ENCODE results near the gene SIDT2.

The SIDT2 gene

GRCh38 chr11:117219455-117219854, 40.9 kb downstream of the SIDT2 start:
- H3K9ac ChIP-seq (ENCODE audit: low read length): no peak overlapping the region
- H3K36me3 ChIP-seq (replicated peaks; ENCODE audit: insufficient read depth, low read length): peaks cover 3% of the 10 kb centered on the region; the same call in 1 of the 2 replicates
- no peak overlapping the region for H3K4me3 ChIP-seq (ENCODE audit: low read length)
- no peaks in the 10 kb centered on the region for H3K4me1 ChIP-seq (ENCODE audit: low read length)
- no peak overlapping the region for H3K4me2 ChIP-seq (ENCODE audit: low read depth, low read length)
- H3K27ac ChIP-seq (ENCODE audit: low read length): no peak overlapping the region
- no peaks in the 10 kb centered on the region for H4K20me1 ChIP-seq (ENCODE audit: insufficient read depth, low read length)
- DNase-seq: no peak
- H3K79me2 ChIP-seq (ENCODE audit: low read length): no peaks in the 10 kb centered on the region
- TF ChIP-seq EZH2phosphoT487 (IDR thresholded peaks at IDR 0.05; ENCODE audit: low read length) (no peak), EZH2 (optimal IDR thresholded peaks at IDR 0.05; ENCODE audit: low read depth, low read length) (no peak)
- TF ChIP-seq, protein P1, sequence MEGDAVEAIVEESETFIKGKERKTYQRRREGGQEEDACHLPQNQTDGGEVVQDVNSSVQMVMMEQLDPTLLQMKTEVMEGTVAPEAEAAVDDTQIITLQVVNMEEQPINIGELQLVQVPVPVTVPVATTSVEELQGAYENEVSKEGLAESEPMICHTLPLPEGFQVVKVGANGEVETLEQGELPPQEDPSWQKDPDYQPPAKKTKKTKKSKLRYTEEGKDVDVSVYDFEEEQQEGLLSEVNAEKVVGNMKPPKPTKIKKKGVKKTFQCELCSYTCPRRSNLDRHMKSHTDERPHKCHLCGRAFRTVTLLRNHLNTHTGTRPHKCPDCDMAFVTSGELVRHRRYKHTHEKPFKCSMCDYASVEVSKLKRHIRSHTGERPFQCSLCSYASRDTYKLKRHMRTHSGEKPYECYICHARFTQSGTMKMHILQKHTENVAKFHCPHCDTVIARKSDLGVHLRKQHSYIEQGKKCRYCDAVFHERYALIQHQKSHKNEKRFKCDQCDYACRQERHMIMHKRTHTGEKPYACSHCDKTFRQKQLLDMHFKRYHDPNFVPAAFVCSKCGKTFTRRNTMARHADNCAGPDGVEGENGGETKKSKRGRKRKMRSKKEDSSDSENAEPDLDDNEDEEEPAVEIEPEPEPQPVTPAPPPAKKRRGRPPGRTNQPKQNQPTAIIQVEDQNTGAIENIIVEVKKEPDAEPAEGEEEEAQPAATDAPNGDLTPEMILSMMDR (IDR thresholded peaks at IDR 0.05; ENCODE audit: low read length): no peak
- H3K9me3 ChIP-seq (replicated peaks; ENCODE audit: insufficient read depth, low read length): no peaks in the 10 kb centered on the region
- no peaks in the 10 kb centered on the region for H3K9me2 ChIP-seq (replicated peaks; ENCODE audit: insufficient read depth, low read length)
- H3K27me3 ChIP-seq (replicated peaks; ENCODE audit: insufficient read depth, low read length): no peaks in the 10 kb centered on the region
- H2AFZ ChIP-seq (ENCODE audit: low read length): no peak overlapping the region
- H3F3A ChIP-seq (ENCODE audit: insufficient read depth, low read length): no peaks in the 10 kb centered on the region

DNA sequence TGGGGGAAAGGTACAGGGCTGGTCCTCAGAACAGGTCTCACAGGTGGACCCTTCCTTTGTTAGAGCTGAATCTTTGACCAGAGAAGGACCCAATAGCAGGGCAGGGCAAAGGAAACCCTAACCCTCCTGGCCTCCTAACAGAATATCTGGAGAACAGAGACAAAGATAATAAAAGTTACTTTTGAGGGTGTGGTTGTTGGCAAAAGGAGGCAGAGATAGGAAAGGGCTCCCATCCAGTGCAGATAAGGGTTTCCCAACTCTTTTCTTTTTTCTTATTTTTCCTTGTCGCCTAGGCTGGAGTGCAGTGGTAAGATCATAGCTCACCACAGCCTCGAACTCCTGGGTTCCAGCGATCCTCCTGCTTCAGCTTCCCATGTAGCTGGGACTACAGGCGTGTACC, 41.5 kb downstream of the SIDT2 start:
- no peak for DNase-seq
- H3K27ac ChIP-seq (ENCODE audit: low read length): no peak overlapping the region
- no peak overlapping the region for H3K4me2 ChIP-seq (ENCODE audit: low read depth, low read length)
- no peak overlapping the region for H3K4me3 ChIP-seq (ENCODE audit: low read length)
- no peaks in the 10 kb centered on the region for H3K9me2 ChIP-seq (replicated peaks; ENCODE audit: insufficient read depth, low read length)
- H4K20me1 ChIP-seq (ENCODE audit: insufficient read depth, low read length): no peaks in the 10 kb centered on the region
- H3K79me2 ChIP-seq (ENCODE audit: low read length): no peaks in the 10 kb centered on the region
- no peaks in the 10 kb centered on the region for H3K4me1 ChIP-seq (ENCODE audit: low read length)
- H3F3A ChIP-seq (ENCODE audit: insufficient read depth, low read length): no peaks in the 10 kb centered on the region
- no peaks in the 10 kb centered on the region for H3K27me3 ChIP-seq (replicated peaks; ENCODE audit: insufficient read depth, low read length)
- no peak for TF ChIP-seq EZH2 (optimal IDR thresholded peaks at IDR 0.05; ENCODE audit: low read depth, low read length)
- TF ChIP-seq, protein P1 (IDR thresholded peaks at IDR 0.05; ENCODE audit: low read length): no peak
- no peak for TF ChIP-seq EZH2phosphoT487 (IDR thresholded peaks at IDR 0.05; ENCODE audit: low read length)
- no peak overlapping the region for H2AFZ ChIP-seq (ENCODE audit: low read length)
- no peak overlapping the region for H3K9ac ChIP-seq (ENCODE audit: low read length)
- H3K9me3 ChIP-seq (replicated peaks; ENCODE audit: insufficient read depth, low read length): no peaks in the 10 kb centered on the region
- peaks cover 3% of the 10 kb centered on the region; the same call in 1 of the 2 replicates for H3K36me3 ChIP-seq (replicated peaks; ENCODE audit: insufficient read depth, low read length)

DNA sequence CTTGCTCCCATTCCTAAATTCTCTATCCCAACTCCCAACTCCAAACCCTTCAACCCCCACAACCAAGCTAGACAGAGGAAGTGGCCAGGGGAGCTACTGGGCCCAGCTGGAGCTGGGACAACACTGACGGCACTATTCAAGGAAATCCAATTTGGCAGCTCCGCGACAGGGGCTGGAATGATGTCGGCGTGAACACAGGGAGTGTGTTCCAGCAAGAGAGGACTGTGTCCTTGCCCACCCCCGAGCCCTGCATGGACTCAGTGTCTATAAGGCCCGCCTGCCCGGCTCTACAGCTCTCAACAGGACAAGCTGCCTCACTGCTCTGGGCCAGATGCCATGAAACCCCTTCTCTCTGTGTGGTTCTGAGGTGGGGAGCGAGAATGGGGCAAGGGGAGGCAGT, 42.0 kb downstream of the SIDT2 start:
- H3K27me3 ChIP-seq (replicated peaks; ENCODE audit: insufficient read depth, low read length): no peaks in the 10 kb centered on the region
- no peaks in the 10 kb centered on the region for H3K79me2 ChIP-seq (ENCODE audit: low read length)
- no peaks in the 10 kb centered on the region for H4K20me1 ChIP-seq (ENCODE audit: insufficient read depth, low read length)
- no peak overlapping the region for H3K27ac ChIP-seq (ENCODE audit: low read length)
- H3K4me2 ChIP-seq (ENCODE audit: low read depth, low read length): no peak overlapping the region
- TF ChIP-seq, protein P1 (IDR thresholded peaks at IDR 0.05; ENCODE audit: low read length): no peak
- TF ChIP-seq EZH2 (optimal IDR thresholded peaks at IDR 0.05; ENCODE audit: low read depth, low read length): no peak
- no peak for TF ChIP-seq EZH2phosphoT487 (IDR thresholded peaks at IDR 0.05; ENCODE audit: low read length)
- no peaks in the 10 kb centered on the region for H3K4me1 ChIP-seq (ENCODE audit: low read length)
- no peak overlapping the region for H3K9ac ChIP-seq (ENCODE audit: low read length)
- no peak for DNase-seq
- H3K4me3 ChIP-seq (ENCODE audit: low read length): no peak overlapping the region
- H2AFZ ChIP-seq (ENCODE audit: low read length): no peak overlapping the region
- peaks cover 3% of the 10 kb centered on the region; the same call in 1 of the 2 replicates for H3K36me3 ChIP-seq (replicated peaks; ENCODE audit: insufficient read depth, low read length)
- no peaks in the 10 kb centered on the region for H3F3A ChIP-seq (ENCODE audit: insufficient read depth, low read length)
- no peaks in the 10 kb centered on the region for H3K9me2 ChIP-seq (replicated peaks; ENCODE audit: insufficient read depth, low read length)
- H3K9me3 ChIP-seq (replicated peaks; ENCODE audit: insufficient read depth, low read length): no peaks in the 10 kb centered on the region

Measured in MM.1S (cell line).